Small intestine (tissue), 7 donors: ENCODE measurements around the gene TNFRSF19. TPM values are rescaled to one million over a fixed set of nuclear protein-coding genes. Genes with fewer than 3 reads are reported as not detected.

Source experiments
- DNase-seq, 2 donors: peaks; one replicate each; pipeline versions ENCODE4 v3.0.0 to v3.0.0-alpha.2; 2013
- FAIRE-seq: peaks from 2 replicates; lab custom pipeline; 2012; peaks lifted over from hg19 to GRCh38; lab: Jason Lieb, UNC
- H3K27ac ChIP-seq, 3 donors: one replicate each; pipeline ENCODE4 v1.5.1; 2013; ENCODE audit warnings: low read length in 2 of 3, mild to moderate bottlenecking in 2 of 3, control low read depth in 1 of 3, inconsistent platforms in 1 of 3, low read depth in 1 of 3, moderate library complexity in 1 of 3
- H3K27me3 ChIP-seq, 3 donors: one replicate each; pipeline ENCODE4 v1.6.1; 2013; ENCODE audit warnings: low read length in 3 of 3, inconsistent platforms in 1 of 3; ENCODE audit not compliant: control insufficient read depth in 3 of 3, insufficient read depth in 3 of 3
- H3K36me3 ChIP-seq, 3 donors: one replicate each; pipeline ENCODE4 v1.6.1; 2013; ENCODE audit warnings: low read length in 3 of 3, inconsistent platforms in 1 of 3, low read depth in 1 of 3, mild to moderate bottlenecking in 1 of 3, moderate library complexity in 1 of 3; ENCODE audit not compliant: control insufficient read depth in 3 of 3, insufficient read depth in 2 of 3
- H3K4me1 ChIP-seq, 3 donors: one replicate each; pipeline ENCODE4 v1.6.1; 2013; ENCODE audit warnings: low read length in 2 of 3, inconsistent platforms in 1 of 3, low read depth in 1 of 3, mild to moderate bottlenecking in 1 of 3, moderate library complexity in 1 of 3; ENCODE audit not compliant: control insufficient read depth in 3 of 3, insufficient read depth in 2 of 3
- H3K4me3 ChIP-seq, 3 donors: one replicate each; pipeline ENCODE4 v1.5.1; 2013; ENCODE audit warnings: low read length in 3 of 3, control low read depth in 1 of 3, inconsistent platforms in 1 of 3, low read depth in 1 of 3, mild to moderate bottlenecking in 1 of 3, moderate library complexity in 1 of 3
- H3K9me3 ChIP-seq, 2 donors: one replicate each; pipeline ENCODE4 v1.6.1; 2013; ENCODE audit warnings: low read depth in 1 of 2, low read length in 1 of 2; ENCODE audit not compliant: control insufficient read depth in 2 of 2, insufficient read depth in 1 of 2
- WGBS, 3 donors: extraction: QIAGEN DNeasy Blood & Tissue Kit; methylation state at CpG; one replicate each; pipeline ENCODE4 v1.1.7; 2013; 5-methylcytosine and 5-hydroxymethylcytosine counted together
- polyA plus RNA-seq, 4 donors: library from polyadenylated mRNA; stranded (reverse) in 3 of 4; unstranded in 1 of 4; fragments of 200-250 nt in 3 of 4; fragments of 120-200 nt in 1 of 4; gene quantifications; one replicate each; pipeline versions ENCODE4 v1.2.1 to v1.2.3, GENCODE V29; 2013
- donor health status: healthy with polysubstance abuse.
- donor health status: control.
- donor health status: control.
- donor health status: Bipolar disorder and iron deficiency.
- donor health status: healthy.

Gene TNFRSF19
- polyA plus RNA-seq, 4 donors = 1.4 to 2.6 TPM; not detected in 2

DNA sequence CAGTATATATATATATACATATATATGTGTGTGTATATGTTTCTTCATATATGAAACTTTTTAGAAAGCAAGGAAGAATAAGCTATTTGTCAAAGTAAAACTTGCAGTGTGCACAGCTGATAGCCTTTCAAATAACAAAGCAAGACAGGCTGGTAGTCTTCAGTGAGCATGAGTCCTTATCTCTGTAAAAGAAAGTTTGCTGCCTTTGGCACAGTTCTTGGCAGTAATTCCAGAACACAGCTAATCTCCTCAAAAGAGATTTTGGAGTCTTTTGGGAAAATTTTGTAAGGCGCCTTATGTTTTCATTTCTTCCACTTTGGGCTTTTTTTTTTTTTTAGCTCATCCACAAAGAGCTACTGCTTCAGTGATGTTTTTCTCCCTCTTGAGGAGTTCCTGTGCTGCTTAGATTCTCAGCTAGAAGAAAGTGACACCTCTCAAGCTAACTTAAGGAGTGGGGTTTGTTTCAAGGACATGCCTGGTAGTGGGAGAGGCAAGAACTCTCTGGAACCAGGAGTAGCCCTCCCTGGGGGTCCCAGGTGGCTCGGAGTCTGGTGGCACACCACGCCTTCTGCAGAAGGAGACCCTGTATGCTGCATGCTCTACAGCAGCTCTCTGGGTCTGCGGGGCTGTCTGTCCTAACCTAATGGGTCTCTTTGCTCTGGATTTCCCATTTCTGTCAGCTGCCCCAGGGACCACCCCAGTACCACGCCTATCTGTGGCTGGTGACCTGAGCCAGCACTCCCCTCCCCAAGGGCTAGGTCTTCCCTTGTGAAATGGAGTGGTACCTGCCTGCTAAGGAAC lies 58.8 kb downstream of the TNFRSF19 start:
- FAIRE-seq (no peak), DNase-seq (no peak)
- Histone ChIP-seq H3K4me1 (no peaks in the 10 kb centered on the region), H3K36me3 (no peaks in the 10 kb centered on the region), H3K27ac (no peak overlapping the region), H3K4me3 (no peak overlapping the region), H3K27me3 (no peaks in the 10 kb centered on the region), H3K9me3 (no peaks in the 10 kb centered on the region)
- WGBS, 3 donors = 58 to 91% (median 68%) methylated on average over 5 of the region's 5 CpGs

DNA sequence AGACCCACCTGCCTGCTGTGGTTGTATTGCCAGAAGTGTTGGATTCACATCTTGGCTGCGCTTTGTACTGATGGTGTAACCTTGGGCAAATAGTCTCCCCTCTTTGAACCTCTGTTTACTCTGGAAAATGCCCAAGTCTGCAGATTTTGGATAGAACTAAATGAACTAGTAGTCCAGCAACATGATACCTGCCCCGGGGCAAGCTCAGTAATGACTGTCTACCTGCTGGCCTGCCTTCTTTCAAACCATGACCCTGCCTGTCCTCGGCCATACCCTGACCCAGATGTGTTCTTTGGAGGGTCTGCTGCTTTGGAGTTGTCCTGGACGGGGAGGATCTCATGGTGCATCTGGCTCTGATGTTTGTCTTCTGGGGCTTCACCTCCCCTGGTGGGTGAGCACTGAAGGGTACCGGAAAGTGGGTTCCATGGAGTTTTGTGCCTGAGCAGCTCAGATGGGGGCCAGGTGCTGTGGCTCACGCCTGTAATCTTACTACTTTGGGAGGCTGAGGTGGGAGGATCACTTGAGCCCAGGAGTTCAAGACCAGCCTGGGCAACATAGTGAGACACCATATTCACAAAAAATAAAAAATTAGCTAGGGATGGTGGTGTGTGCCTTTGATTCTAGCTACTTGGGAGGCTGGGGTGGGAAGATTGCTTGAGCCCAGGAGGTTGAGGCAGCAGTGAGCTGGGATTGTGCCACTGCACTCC lies 59.5 kb downstream of the TNFRSF19 start:
- WGBS, 3 donors = 69 to 87% (median 73%) methylated on average over 6 of the region's 6 CpGs
- no peaks in the 10 kb centered on the region for H3K36me3 ChIP-seq
- no peaks in the 10 kb centered on the region for H3K4me1 ChIP-seq
- no peaks in the 10 kb centered on the region for H3K9me3 ChIP-seq
- FAIRE-seq = no peak
- DNase-seq = no peak
- no peak overlapping the region for H3K4me3 ChIP-seq
- no peaks in the 10 kb centered on the region for H3K27me3 ChIP-seq
- no peak overlapping the region for H3K27ac ChIP-seq

DNA sequence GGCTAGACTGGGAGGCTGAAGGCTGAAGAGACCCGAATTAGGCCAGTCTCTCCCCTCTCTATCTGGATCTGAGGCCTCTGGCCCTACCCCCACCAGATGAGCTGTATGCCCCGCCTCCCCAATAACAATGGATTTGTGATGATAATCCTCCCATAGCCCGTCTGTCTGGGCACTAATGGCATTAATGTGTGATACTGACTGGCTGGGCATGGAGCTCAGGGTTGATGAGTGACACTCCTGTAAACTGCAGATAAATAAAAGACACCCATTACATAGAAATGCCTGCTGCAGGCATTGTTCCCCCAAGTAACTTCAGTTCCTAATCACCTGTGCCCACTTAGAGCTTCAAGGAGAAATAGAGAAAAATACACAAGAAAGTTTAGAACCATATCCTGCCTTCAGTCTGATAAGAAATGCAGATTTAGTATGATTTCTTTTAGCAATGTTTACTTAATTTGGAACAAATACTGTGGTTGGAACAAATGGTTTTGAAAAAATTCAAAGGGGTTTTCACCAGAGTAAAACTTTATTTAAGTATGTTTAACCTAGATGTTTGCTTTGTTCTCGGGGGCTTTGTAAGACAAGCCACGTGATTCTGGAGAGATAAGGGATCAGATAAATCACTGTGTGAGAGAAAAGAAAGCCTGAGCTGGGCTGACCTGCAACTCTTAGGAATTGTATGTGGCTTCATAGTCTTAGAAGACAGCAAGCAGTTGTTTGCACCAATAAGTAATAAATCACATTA lies 60.3 kb downstream of the TNFRSF19 start:
- Histone ChIP-seq H3K27ac (no peak overlapping the region), H3K27me3 (no peaks in the 10 kb centered on the region), H3K4me1 (no peaks in the 10 kb centered on the region), H3K36me3 (no peaks in the 10 kb centered on the region), H3K9me3 (no peaks in the 10 kb centered on the region), H3K4me3 (no peak overlapping the region)
- WGBS, 3 donors = 34 to 56% (median 39%) methylated on average over 5 of the region's 5 CpGs
- DNase-seq = no peak
- no peak for FAIRE-seq

DNA sequence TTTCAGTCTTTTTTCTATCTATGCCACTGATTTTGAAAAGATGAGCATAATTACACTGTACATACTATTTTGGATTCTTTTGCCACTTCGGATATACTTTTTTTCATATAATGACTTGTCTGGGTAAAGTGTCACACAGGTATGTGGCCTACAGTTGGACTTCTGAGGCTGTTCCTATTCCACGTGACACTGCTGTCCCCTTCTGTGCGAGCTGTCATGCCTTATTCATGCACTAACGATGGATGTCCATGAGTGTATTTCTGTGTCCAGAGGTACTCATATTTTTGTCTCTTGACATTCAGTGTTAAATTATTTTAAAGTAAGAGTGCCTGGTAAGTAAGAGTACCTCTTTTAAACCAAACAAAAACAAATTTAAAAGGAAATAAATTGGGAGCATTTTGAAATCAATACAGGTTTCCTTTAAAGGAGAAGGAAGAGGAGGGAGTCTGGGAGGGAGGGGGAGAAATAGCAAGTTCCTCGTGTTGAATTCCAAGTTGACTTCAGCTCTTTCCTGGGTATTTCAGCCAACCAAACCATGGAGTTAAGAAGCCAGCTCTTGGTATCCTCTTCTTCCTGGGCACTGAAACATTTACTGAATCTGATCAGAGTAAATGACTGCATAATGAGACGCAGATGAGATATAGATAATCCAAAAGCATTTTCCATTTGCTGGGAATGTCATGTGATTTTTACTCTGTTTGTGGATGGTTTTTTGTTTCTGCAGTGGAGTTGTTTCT lies 61.3 kb downstream of the TNFRSF19 start:
- 74 to 79% (median 75%) methylated on average over 6 of the region's 6 CpGs for WGBS, 3 donors
- Histone ChIP-seq H3K27ac (no peak overlapping the region), H3K27me3 (no peaks in the 10 kb centered on the region), H3K36me3 (no peaks in the 10 kb centered on the region), H3K4me1 (no peaks in the 10 kb centered on the region), H3K4me3 (no peak overlapping the region), H3K9me3 (no peaks in the 10 kb centered on the region)
- DNase-seq (no peak), FAIRE-seq (no peak)

GRCh38 chr13:23632048-23632582 lies 61.9 kb downstream of the TNFRSF19 start:
- Histone ChIP-seq H3K4me1 (no peaks in the 10 kb centered on the region), H3K36me3 (no peaks in the 10 kb centered on the region), H3K27me3 (no peaks in the 10 kb centered on the region), H3K27ac (no peak overlapping the region), H3K9me3 (no peaks in the 10 kb centered on the region), H3K4me3 (no peak overlapping the region)
- 73 to 87% (median 75%) methylated on average over 1 of the region's 1 CpG for WGBS, 3 donors
- FAIRE-seq (no peak), DNase-seq (no peak)

DNA sequence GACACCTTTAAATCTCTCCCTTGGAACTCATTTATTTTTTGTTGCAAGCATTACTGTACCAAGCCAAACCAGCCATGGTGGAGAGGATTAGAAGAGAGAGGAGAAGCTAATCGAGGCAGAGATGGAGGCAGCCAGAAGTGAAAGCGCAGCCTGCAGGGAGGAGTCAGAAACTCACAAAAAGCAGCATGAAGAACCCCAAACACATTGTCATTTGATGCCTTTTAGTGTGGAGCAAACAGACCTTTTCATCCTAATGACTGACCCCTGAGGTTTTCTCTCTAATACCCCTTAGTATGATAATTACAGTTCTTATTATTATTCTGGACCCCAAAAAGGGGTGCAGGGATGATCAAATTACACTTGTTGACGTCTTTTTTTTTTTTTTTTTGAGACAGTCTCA lies 62.5 kb downstream of the TNFRSF19 start:
- Histone ChIP-seq H3K4me1 (no peaks in the 10 kb centered on the region), H3K9me3 (no peaks in the 10 kb centered on the region), H3K4me3 (no peak overlapping the region), H3K27me3 (no peaks in the 10 kb centered on the region), H3K36me3 (no peaks in the 10 kb centered on the region), H3K27ac (no peak overlapping the region)
- DNase-seq (no peak), FAIRE-seq (no peak)
- 65 to 81% (median 70%) methylated on average over 3 of the region's 3 CpGs for WGBS, 3 donors

DNA sequence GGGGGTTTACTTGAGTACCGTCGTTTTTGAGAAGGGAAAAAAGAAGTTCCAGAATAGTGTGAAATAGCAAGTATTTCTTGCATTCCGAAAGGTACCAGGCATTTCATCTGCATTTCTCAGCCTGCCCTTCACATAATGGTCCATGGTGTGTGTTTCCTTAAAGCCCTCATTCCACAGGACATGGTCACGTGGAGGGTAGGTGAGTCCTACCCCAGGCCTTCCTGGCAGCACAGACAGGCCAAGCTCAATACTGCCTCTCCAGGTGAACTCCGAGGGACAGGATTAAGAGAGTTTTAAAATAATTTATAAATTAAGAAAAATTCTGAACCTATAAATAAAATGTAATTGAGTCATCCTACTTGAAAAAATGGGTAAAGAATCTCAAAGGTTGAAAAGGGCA lies 64.7 kb downstream of the TNFRSF19 start:
- no peak for FAIRE-seq
- 86 to 91% (median 86%) methylated on average over 5 of the region's 5 CpGs for WGBS, 3 donors

DNA sequence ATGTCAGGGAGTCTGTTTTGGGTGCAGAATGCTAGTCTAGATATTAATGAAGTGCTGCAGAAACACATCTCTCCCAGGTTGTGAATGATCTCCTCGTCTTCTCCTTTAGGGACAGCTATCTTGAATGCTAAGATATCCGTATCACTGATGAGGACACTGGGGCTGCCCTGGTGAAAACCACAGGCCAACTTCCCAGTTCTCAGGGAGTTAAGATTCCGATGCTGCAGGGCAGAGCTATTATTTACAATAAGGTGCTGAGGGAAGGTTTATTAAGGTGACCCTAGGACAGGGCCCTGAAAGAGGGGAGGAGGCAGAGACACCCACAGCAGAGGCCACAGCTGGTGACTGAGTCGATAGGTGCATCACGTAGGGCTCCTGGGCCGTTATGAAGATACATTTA lies 66.1 kb downstream of the TNFRSF19 start:
- H3K27me3 ChIP-seq = no peaks in the 10 kb centered on the region
- no peak for DNase-seq
- FAIRE-seq = no peak
- no peak overlapping the region for H3K27ac ChIP-seq
- no peaks in the 10 kb centered on the region for H3K36me3 ChIP-seq
- 77 to 88% (median 79%) methylated on average over 6 of the region's 6 CpGs for WGBS, 3 donors
- no peaks in the 10 kb centered on the region for H3K9me3 ChIP-seq
- no peak overlapping the region for H3K4me3 ChIP-seq
- no peaks in the 10 kb centered on the region for H3K4me1 ChIP-seq

More for the DNA sequence above, 64.7 kb downstream of the TNFRSF19 start:
- no peak overlapping the region for H3K27ac ChIP-seq
- H3K9me3 ChIP-seq = no peaks in the 10 kb centered on the region
- no peak for DNase-seq
- no peaks in the 10 kb centered on the region for H3K4me1 ChIP-seq
- no peak overlapping the region for H3K4me3 ChIP-seq
- no peaks in the 10 kb centered on the region for H3K36me3 ChIP-seq
- H3K27me3 ChIP-seq = no peaks in the 10 kb centered on the region
